A549 (cell line): Measurements from ENCODE around the gene ASB13. TPM values are rescaled to one million over a fixed set of nuclear protein-coding genes. Genes with fewer than 3 reads are reported as not detected.
A peak's percentile ranks its signal among the peaks of the same experiment; 100 is the strongest.

ENCODE experiments used
- ATAC-seq, 2 experiments: fragments of 200-7000 bp in 1 of 2; fragments of >200 bp in 1 of 2; cut with Nextera tagmentation in 1 of 2; cut with Tn5 transposase in 1 of 2; 3 replicates each; pipeline versions ENCODE4 v1.8.0 to v1.9.1; 2018 to 2020; ENCODE audit warnings: mild to moderate bottlenecking in 1 of 2, moderate library complexity in 1 of 2
- CTCF ChIA-PET: fragments of 300-600 bp; sonication (Branson Sonifier 250); formaldehyde crosslinking; extraction: SDS; loops from one replicate; lab custom pipeline; 2021; ENCODE audit warnings: antibody characterized with exemption, inconsistent platforms; lab: Yijun Ruan, JAX
- POLR2A ChIA-PET: fragments of 350-600 bp; formaldehyde crosslinking; extraction: SDS; loops from one replicate; lab custom pipeline; 2021; ENCODE audit warnings: antibody characterized with exemption, inconsistent platforms; lab: Yijun Ruan, JAX
- DNase-seq, 2 experiments: peaks; one replicate each; pipeline versions ENCODE4 v3.0.0 to v3.0.0-alpha.2; 2011 to 2016; ENCODE audit warnings: low read depth in 1 of 2, low spot score in 1 of 2
- FAIRE-seq: peaks from 2 replicates; lab custom pipeline; 2011; peaks lifted over from hg19 to GRCh38; lab: Jason Lieb, UNC
- H3K27ac ChIP-seq, 2 experiments: fragments of >200 bp; sonication (Bioruptor Twin); formaldehyde crosslinking; 3 replicates each; pipeline ENCODE4 v1.5.1; 2016 to 2017
- H3K4me1 ChIP-seq: fragments of >200 bp; sonication (Bioruptor Twin); formaldehyde crosslinking; 3 replicates; pipeline ENCODE4 v1.6.1; 2016
- H3K4me2 ChIP-seq: fragments of >200 bp; sonication (Bioruptor Twin); formaldehyde crosslinking; 3 replicates; pipeline ENCODE4 v1.6.1; 2016
- H3K4me3 ChIP-seq: fragments of >200 bp; sonication (Bioruptor Twin); formaldehyde crosslinking; 3 replicates; pipeline ENCODE4 v1.5.1; 2016
- H3K9me3 ChIP-seq: fragments of >200 bp; sonication (Bioruptor Twin); formaldehyde crosslinking; 3 replicates; pipeline ENCODE4 v1.6.1; 2016
- ATOH8 ChIP-seq: fragments of 250-450 bp; sonication (Bioruptor Pico); IDR thresholded peaks from 2 replicates; pipeline ENCODE4 v1.5.0; 2020; ENCODE audit warnings: low read depth, mild to moderate bottlenecking, moderate library complexity
- CTCF ChIP-seq: fragments of >200 bp; sonication (Bioruptor Twin); formaldehyde crosslinking; IDR thresholded peaks from 3 replicates; pipeline ENCODE4 v1.5.1; 2016
- FOSL2 ChIP-seq, 2 experiments: fragments of 450-650 bp in 1 of 2; fragments of >200 bp in 1 of 2; sonication (Bioruptor Twin) in 1 of 2; formaldehyde crosslinking; IDR thresholded peaks; 2 replicates each; pipeline versions ENCODE4 v1.5.0 to v1.6.1; 2016 to 2020; ENCODE audit warnings: mild to moderate bottlenecking in 1 of 2, moderate library complexity in 1 of 2
- HOXB13 ChIP-seq: fragments of 250-450 bp; sonication (Bioruptor Pico); IDR thresholded peaks from 2 replicates; pipeline ENCODE4 v1.5.0; 2020; ENCODE audit warnings: low read depth, mild to moderate bottlenecking, moderate library complexity
- JUN ChIP-seq, 2 experiments: fragments of >200 bp; sonication (Bioruptor Twin); formaldehyde crosslinking; IDR thresholded peaks; 2 replicates in 1 of 2; 3 replicates in 1 of 2; pipeline ENCODE4 v1.6.1; 2016 to 2017
- KDM1A ChIP-seq: fragments of 200-600 bp; sonication (generic); IDR thresholded peaks from 2 replicates; pipeline ENCODE4 v1.6.1; 2016; ENCODE audit warnings: low read depth, mild to moderate bottlenecking
- MAFK ChIP-seq: fragments of 450-650 bp; IDR thresholded peaks from 2 replicates; pipeline ENCODE4 v1.6.1; 2014; ENCODE audit not compliant: partially characterized antibody
- NFE2L2 ChIP-seq: fragments of 150-350 bp; conservative IDR thresholded peaks from 2 replicates; pipeline ENCODE4 v1.6.1; 2014; ENCODE audit warnings: low read length
- RAD21 ChIP-seq, 2 experiments: fragments of >200 bp in 1 of 2; sonication (Bioruptor Twin) in 1 of 2; formaldehyde crosslinking in 1 of 2; IDR thresholded peaks in 1 of 2; conservative IDR thresholded peaks in 1 of 2; 2 replicates in 1 of 2; 3 replicates in 1 of 2; pipeline ENCODE4 v1.6.1; 2012 to 2018; ENCODE audit warnings: inconsistent platforms in 1 of 2
- RARB ChIP-seq: fragments of 250-450 bp; sonication (Bioruptor Pico); IDR thresholded peaks from 2 replicates; pipeline ENCODE4 v1.8.0; 2021; ENCODE audit warnings: mild to moderate bottlenecking, moderate library complexity
- REST ChIP-seq: fragments of 200-600 bp; sonication (generic); IDR thresholded peaks from 2 replicates; pipeline ENCODE4 v1.6.1; 2016; ENCODE audit warnings: antibody characterized with exemption, mild to moderate bottlenecking, moderate library complexity
- RNF2 ChIP-seq: fragments of 200-600 bp; sonication (generic); IDR thresholded peaks from 2 replicates; pipeline ENCODE4 v1.6.1; 2016; ENCODE audit warnings: low read depth, mild to moderate bottlenecking, antibody characterized with exemption, moderate library complexity, borderline replicate concordance
- SMC3 ChIP-seq: fragments of >200 bp; sonication (Bioruptor Twin); formaldehyde crosslinking; IDR thresholded peaks from 3 replicates; pipeline ENCODE4 v1.6.1; 2018; ENCODE audit warnings: inconsistent platforms
- WGBS: methylation state at CpG from one replicate; pipeline ENCODE4 v1.1.6; 2017; ENCODE audit errors: missing lambda C conversion rate; 5-methylcytosine and 5-hydroxymethylcytosine counted together
- polyA plus RNA-seq, 4 experiments: library from polyadenylated mRNA; depleted of rRNA in 3 of 4; stranded (reverse); fragments of >200 nt; fragmentation: RNase III in 1 of 4; extraction: RNeasy Plus Mini Kit Qiagen cat#74134 plus additional on column Dnase treatment in 1 of 4; gene quantifications; 2 replicates in 3 of 4; 3 replicates in 1 of 4; pipeline ENCODE4 v1.2.3, GENCODE V29; 2011 to 2017

The ASB13 gene
- polyA plus RNA-seq, 2 of the 4 experiments (the other 2 are of a cell fraction), result 10.9 to 12.9 TPM

GRCh38 chr10:5629303-5630111 lies 36.9 kb downstream of the ASB13 start:
- CTCF ChIA-PET, result interaction anchor here (0.6 to 5.2 kb wide), 50 partner anchors 10 to 848 kb away, joined by 3 to 47 read pairs (median 4); no protein-coding TSS in a partner anchor
- peak; percentile 28 for FAIRE-seq
- peak; percentile 67 to 74 for DNase-seq
- ATAC-seq, result peak; percentile 55 to 90; a peak in 3 of 6 replicates
- WGBS, result 6% methylated on average over 7 of the region's 7 CpGs
- H3K4me2 ChIP-seq, result peak overlapping the region; percentile 35; the same call in 1 of the 3 replicates
- TF ChIP-seq CTCF (peak; percentile 86), HOXB13 (CRISPR knock-in tag) (no peak), RAD21 (conservative IDR thresholded peaks at IDR 0.05 in 1 of 2, IDR thresholded peaks at IDR 0.05 in 1 of 2) (peak; percentile 46 to 66; a peak in 4 of 5 replicates), FOSL2 (IDR thresholded peaks at IDR 0.05) (no peak), FOSL2 (CRISPR knock-in tag; IDR thresholded peaks at IDR 0.05) (no peak), SMC3 (peak; percentile 45), REST (no peak)
- TF ChIP-seq, all 56 proteins: peak for 3
- Histone ChIP-seq H3K27ac (no peak overlapping the region; a peak in 1 of 6 replicates), H3K4me3 (no peak overlapping the region), H3K9me3 (no peaks in the 10 kb centered on the region), H3K4me1 (peaks cover 27% of the 10 kb centered on the region)
- POLR2A ChIA-PET, result interaction anchor here (0.6 to 1.3 kb wide), 3 partner anchors 75 to 183 kb away, joined by 3 read pairs; no protein-coding TSS in a partner anchor

GRCh38 chr10:5628451-5629302 lies 37.7 kb downstream of the ASB13 start:
- POLR2A ChIA-PET, result interaction anchor here (0.6 to 1.3 kb wide), 2 partner anchors 76 to 183 kb away, joined by 3 read pairs; no protein-coding TSS in a partner anchor
- FAIRE-seq (no peak), DNase-seq (no peak), ATAC-seq (no peak)
- Histone ChIP-seq H3K27ac (no peak overlapping the region; a peak in 1 of 6 replicates), H3K4me1 (peaks cover 27% of the 10 kb centered on the region), H3K4me3 (no peak overlapping the region), H3K9me3 (no peaks in the 10 kb centered on the region), H3K4me2 (no peak overlapping the region)
- 79% methylated on average over 15 of the region's 15 CpGs for WGBS
- TF ChIP-seq MAFK, result peak; percentile 77
- no peak for TF ChIP-seq RAD21 (conservative IDR thresholded peaks at IDR 0.05 in 1 of 2, IDR thresholded peaks at IDR 0.05 in 1 of 2)
- TF ChIP-seq RARB (CRISPR knock-in tag), result no peak
- TF ChIP-seq KDM1A, result no peak
- TF ChIP-seq NFE2L2, result no peak
- no peak for TF ChIP-seq ATOH8 (CRISPR knock-in tag)
- no peak for TF ChIP-seq RNF2
- TF ChIP-seq JUN (IDR thresholded peaks at IDR 0.05), result no peak
- CTCF ChIA-PET, result interaction anchor here (0.6 to 5.2 kb wide), 31 partner anchors 12 to 808 kb away, joined by 3 to 47 read pairs (median 3); no protein-coding TSS in a partner anchor
